HG02884 (cell line): ENCODE data around the gene RHAG.
"Not testable (repeated sequence)": the region's sequence is repeated elsewhere in the genome, so short reads cannot be mapped to it uniquely, and the experiment has no call there.

ENCODE experiments used
- ATAC-seq: cut with Tn5 transposase; IDR thresholded peaks from one replicate; pipeline ENCODE4 v1.9.1; 2021; ENCODE audit warnings: mild to moderate bottlenecking, moderate library complexity; ENCODE audit not compliant: unreplicated experiment

The RHAG gene

DNA sequence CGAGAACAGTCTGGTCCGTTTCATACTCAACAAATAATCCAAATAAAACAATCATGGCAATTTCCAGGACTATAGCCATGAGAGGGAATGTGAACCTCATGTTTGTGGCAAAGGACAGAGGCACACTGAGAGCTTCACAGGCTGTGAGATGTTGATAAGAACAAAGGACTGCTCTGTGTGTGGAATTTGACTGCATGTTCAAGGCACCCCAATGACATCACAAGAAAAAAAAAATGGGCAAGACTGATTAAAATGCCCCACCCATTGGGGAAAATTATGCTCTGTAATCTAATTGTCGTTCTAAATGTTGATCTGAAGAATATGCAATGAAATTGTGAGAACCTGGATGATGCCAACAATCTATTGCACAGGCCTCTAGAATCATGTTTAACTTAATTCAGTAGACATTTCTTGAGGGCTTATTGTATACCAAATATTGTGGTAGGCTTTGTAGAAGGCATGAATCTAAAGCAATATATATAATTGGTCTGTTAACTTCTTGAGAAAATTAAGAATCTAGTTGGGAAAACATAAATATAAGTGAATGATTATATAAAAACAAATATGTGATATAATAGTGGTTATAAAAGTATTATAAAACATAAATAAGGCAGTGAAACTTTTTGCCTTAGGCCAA lies at the start of gene RHAG:
Gene RHAG, minus strand, starts transcription at position 127 of the 637 bp plus-strand sequence. Its CDS starts 27 bp downstream, at position 100.
- no peak for ATAC-seq

DNA sequence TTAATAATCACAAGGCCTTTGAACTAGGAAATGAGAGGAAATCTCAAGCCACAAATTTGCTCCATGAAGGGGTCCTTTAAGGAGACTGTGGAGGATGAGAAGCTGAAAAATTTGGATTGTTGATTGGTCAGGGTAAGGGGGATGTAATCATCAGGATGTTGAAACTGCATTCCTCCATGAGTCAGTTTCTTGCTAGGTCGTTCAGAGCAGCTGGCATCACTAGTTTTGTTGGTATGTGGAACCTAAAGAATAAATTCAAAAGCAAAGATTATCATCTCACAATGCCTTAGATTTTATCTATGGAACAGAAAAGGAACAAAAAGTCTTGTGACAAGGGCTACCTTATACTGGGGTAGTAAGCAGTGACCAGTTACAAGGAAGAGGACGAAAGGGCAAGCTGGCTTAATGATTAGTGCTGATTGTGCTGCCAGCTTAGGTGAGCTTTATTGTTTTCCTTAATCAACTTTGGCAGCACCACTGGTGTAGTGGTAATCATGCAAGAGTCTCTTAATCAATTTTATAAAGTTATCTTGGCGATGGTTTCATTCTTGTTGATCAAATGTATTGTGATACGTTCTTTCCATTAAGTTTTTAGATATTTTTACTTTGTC lies 40.1 kb upstream of the RHAG start:
- no peak for ATAC-seq

DNA sequence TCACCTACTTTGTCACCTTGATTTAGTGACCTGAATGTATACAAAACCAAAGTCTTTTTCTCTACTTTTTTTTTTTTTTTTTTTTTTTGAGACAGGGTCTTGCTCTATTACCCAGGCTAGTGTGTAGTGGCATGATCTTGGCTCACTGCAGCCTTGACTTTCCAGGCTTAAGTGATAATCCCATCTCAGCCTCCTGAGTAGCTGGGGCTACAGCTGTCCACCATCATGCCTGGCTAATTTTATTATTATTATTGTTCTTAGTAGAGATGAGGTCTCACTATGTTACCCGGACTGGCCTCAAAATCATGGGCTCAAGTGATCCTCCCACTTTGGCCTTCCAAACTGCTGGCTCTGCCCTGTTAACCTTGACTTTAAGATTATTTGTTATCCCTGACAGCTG lies 39.2 kb upstream of the RHAG start:
- no peak for ATAC-seq

DNA sequence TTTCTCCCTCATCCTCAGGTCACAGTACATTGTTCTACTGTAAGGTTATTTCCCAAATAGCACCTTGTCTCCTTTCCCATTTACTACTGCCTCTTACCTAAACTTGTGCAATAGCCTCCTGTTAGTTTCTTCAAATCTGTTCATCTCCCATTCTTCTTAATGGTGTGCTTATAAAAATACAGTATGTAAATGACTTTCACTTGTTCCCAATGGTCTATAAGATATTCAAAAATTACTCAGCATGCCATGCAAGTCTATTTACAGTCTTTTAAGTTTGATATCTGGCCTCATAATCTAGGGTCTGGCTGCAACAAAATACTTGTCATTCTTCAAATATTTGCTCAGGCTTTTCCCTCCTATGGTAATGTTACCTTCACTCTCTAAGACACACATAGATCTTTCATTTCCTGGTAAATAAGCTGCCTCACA lies 31.5 kb upstream of the RHAG start:
- ATAC-seq: no peak

DNA sequence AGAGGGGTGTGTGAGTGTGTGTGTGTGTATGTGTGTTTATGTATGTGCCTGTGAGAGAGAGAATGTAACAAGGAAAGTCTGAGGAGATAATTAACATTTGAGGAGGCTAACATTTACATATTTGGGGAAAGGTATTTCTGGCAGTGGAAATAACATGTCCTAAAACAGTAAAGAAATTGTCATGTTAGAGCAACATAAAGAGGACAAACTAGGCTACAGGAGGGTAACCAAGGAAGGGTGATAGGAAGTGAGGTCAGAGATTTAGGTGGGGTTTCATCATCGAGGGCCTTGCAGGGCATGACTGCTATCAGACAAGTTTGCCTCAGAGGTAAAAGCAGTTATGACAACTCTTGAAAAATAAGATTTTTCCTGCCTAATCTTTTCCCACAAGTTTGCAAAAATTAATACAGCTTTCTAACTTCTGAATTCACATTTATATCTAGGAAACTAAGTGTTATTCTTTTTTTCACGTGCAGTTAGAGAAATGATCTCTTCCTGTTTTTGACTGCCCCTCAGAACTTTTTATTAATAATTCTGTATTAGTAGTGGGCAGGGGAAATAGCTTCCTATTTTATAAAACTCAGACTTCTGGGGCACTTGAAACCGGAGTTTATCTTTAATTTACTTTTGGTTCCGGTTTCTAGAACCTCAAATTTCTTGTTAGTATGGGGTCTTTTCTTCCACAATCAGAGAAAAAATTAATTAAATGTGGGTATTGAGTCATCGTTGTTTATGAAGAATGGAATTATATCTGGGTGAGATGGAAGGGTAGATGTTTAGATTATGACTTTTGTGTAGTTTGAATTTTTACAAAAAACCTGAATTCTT lies 30.5 kb upstream of the RHAG start:
- no peak for ATAC-seq

DNA sequence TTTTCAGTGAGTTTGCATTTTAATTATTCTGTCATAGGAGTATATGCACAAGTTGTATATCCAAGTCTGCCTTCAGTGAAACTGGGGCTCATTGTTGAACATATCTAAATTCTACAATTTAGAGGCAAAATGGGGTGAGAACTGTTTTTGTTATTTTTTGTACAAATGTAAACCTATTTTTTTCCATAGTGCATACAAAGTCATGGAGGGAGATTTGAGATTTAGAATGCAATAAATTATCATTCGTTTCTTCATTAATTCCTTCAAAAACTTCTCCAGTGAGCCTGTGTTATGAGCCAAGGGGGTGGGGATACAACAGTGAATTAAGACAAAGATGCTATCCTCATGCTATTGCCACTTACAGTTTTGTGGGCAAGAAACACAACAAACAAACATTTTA lies 29.8 kb upstream of the RHAG start:
- ATAC-seq: no peak

DNA sequence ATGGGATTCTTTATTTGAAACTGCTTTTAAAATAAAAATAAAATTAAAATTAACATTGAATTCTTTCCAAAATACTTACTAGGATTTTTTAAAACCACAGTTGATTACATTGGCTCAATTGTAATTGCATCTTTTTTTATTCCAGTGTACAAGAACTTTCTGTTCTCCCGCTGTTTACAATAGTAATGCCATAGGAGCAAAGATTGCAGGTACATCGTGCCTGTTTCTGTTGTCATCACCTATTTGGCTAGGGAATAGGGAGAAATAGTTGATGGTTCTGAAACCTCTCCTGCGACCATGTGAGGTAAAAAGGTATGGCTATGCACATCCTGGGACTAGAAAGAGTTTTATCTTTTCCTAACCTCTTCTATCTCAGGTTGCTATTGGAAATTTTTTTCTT lies 28.2 kb upstream of the RHAG start:
- ATAC-seq: no peak

DNA sequence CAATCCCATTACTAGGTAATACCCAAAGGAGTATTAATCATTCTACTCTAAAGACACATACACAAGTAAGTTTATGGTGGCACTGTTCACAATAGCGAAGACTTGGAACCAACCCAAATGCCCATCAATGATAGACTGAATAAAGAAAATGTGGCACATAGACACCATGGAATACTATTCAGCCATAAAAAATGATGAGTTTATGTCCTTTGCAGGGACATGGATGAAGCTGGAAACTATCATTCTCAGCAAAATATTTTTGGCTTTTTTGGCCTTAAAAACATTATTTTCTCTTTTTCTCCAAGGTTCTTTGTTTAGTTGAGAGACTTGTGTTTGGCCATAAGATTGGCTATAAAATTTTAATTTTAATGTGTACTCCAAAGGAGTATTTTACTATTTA lies 27.4 kb upstream of the RHAG start:
- ATAC-seq: not testable (repeated sequence)

DNA sequence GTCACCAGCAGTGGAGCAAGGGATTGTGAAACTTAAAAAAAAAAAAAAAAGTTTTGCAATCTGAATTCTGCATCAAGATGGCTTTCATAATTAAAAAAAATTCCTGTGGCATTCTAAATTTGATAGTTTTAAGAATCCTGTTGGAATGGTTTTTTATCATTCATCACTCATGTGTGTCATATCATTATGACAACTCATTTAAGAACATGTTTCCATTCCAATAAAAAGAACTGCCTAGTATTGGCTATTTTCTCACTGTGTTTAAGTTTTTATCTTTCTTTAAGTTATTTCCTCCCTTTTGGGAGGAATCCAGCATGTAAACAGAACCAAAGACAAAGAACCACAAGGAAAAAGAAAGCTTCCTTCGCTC lies 26.2 kb upstream of the RHAG start:
- ATAC-seq: no peak

DNA sequence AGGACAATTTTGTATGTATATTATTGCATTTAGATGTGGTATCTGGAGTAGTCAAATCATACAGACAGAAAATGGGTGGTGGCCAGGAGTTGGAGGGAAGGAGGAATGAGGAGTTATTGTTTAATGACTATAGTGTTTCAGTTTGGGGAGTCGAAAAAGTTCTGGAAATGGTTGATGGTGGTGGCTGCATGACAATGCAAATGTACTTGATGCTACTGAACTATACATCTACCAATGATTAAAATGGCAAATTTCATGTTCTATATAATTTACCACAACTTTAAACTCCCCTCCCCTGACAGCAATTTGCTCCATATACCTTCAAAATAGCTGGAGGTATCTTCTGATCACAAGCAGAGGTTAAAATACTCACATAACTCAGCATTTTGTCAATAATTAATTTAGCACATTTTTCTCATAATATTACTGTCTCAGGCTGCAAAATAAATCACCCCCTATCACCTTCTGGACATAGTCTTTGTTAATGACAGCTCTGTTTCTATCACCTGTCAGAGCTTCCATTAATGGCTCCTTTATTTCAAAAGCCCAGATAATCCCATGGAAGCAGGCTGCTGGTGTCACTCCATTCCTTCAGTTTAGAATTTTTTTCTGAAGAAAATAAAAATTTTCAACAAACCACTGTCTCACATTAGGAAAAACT lies 25.7 kb upstream of the RHAG start:
- ATAC-seq: no peak

DNA sequence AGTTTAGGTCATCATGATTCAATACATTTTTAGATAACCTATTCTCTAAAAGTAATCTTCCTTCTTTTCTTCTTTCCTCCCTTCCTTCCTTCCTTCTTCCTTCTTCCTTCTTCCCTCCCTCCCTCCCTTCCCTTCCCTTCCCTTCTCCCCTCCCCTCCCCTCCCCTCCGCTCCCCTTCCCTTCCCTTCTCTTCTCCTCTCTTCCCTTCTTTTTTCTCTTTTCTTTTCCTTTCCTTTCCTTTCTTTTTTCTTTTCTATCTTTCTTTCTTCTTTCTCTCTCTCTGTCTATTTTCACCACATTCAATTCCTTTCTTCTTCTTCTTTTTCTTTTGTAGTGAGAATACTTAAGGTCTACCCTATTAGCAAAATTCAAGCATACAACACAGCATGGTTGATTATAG lies 17.3 kb upstream of the RHAG start:
- ATAC-seq: no peak

DNA sequence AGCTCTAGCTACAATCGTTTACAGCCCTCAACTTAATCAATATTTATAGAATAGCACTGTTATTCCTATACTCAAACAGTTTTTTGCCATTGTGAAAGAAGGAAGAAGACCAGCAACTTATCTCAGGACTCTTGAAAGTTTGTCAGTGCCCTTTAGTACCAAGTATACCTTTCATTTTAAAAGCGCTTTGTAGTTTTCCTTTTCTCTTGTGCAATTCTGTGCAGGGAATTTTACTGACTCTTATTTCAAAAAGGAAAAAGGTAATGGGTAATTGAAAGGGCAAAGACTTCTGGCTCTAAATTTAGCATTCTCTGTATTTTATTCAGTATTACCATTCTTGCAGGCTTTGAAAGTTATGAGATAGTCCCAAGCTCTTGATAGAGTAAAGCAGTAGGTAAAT lies 16.8 kb upstream of the RHAG start:
- ATAC-seq: no peak

DNA sequence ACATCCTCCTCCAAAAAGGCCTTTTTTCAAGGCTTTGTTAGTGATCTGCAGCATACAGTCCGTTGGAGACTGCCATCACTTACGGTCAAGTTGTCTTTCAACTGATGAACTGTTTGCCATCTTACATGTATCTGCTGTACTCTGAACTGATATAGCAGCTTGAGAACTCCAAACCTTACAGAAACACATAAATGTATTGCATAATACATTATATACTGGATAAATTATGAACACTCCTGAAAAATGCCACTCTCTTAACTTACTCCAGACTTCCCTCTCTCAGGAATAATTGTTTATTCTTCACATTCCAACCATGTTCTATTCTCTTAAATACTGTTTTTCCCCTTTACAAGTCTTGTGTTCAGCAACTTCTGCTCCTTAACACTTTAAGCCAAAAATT lies 14.6 kb upstream of the RHAG start:
- ATAC-seq: no peak

DNA sequence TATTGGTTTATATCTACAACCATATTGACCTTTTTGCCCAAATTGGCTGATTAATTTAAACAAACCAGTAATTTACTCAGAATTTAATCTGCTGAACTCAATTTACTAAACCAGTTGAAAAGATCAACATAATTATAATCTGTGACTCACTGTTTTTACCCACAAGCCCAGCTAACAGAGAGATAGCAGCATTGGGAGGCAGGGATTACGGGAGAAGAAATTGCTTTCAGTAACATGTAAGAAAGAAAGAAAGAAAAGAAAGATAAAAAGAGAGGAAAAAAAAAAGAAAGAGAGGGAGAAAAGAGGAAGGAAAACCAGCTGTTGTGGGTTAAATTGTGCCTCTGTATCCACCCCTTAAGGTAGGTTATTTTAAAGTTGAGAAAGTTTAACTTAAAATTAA lies 13.3 kb upstream of the RHAG start:
- no peak for ATAC-seq

DNA sequence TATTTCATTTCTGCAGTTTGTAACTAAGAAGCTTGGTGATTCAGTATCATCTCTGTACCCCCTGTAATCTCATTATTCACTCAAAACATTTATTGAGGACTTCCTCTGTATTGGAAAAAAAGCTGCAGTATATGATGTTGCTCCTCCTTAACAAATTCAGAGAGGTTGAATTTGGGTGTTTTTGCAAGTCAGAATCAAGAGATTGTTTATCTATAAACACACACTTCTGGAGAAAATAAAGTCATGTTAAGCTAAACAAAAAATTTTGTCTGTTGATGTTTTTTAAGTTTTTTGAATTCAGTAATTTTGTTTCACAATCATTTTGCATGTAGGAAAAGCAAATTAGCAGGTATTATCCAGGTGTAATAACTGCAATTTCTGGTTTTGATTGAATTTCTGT lies 11.4 kb upstream of the RHAG start:
- ATAC-seq: no peak

DNA sequence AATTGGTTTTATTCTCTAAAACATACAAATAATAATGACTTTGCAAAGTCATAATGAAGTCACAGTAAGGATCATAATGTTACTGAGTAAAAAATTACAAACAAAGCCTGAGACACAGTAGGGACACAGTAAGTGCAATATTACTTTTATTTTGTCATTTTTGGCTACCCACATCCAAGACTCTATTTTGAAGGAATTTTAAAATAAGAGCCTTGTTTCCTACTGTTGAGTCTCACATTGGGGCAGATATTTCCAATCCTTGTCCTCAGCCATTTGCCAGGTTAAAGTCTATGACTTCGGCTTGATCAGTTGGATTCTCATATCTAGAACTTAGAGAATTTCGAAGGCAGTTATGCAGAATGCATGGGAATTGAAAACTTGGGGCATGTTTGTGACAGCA lies 10.8 kb upstream of the RHAG start:
- no peak for ATAC-seq

DNA sequence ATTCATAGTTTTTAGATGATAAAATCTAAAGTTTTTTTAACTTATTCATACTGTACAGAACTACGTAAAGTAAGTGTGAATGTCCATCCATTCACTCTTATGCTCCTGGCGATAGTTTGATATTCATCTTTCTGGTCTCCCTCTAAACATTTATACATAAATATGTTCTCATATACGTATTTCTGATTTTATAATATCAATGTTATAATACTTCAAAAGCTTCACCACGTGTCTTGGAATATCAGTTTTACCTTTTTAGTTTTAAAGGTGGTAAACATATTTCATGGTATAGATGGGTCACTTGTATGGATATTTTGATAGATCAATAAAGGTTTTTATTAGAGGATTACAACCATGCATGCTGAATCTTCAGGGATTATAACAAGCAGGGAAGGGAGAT lies 10.3 kb upstream of the RHAG start:
- ATAC-seq: no peak

DNA sequence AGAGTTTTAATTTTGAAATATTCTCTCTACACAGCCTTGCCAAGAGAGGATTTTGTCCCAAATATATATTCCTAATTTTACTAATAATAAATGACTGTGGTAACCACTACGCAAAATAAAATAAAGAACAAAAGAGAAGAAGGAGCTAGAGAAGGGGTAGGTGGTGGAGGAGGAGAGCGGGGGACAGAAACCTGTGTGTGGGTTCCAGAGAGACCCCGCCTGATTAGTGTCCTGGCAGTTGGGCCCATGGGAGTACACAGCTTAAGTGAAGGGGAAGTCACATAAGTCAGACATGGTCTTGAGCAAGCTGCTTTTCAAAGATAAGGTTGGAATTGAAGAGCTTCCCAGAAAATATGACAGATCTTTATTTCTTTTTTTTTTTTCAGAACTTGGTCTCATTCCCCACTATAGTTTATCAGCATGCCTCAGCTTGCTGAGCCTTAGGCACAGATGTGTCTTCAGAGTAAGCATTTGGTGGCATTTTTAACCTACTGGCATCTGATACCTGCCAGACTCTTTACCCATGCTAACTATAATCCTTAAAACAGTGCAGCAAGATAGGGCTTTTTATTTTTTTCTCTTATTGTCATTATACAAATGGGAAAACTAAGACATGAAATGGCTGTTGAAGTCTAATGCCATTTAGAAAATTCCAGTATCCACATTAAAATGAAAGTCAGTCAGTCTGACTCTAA lies 9.6 kb upstream of the RHAG start:
- ATAC-seq: no peak

DNA sequence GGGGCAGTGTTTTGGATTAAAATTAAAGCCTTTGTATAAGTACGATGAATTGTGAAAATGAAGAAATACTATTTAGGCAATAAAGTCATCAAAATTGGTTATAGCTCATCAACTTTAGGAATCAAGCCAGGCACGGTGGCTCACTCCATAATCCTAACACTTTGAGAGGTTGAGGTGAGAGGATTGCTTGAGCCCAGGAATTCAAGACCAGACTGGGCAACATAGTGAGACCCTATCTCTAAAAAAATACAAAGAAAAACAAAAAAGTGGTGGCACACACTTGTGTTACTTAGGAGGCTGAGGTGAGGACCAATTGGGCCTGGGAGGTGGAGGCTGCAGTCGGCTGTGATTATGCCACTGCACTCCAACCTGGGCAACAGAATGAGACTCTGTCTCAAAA lies 8.5 kb upstream of the RHAG start:
- ATAC-seq: no peak

DNA sequence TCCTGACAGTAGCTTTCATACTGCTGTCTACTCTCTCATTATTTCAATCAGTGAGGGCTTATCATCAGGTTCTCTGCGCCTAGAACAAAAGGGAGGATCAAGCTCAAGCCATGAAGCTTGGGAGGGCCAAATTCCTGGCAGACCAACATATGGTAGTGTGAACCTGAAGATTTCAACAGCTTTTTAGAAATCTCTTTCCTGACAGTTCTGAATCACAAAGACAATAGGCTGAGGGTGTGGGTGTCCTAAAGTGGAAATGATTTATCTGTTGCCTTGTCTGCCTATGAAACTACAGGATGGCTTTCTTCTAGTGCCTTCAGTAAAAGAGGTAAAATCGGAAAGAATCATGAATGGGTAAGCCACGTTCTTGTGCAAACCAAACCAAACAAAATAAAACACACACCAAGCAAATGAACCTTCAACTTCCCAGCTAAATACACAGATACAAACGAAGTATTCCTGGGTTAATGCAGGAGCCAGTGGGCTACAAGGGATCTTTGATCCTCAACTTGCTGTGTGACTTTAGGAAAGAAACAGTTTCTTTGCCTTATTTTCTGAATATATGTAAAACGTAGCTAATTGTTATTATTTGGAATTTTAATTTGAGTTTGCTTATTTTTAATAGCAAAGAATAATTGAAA lies 2.7 kb upstream of the RHAG start:
- ATAC-seq: no peak

DNA sequence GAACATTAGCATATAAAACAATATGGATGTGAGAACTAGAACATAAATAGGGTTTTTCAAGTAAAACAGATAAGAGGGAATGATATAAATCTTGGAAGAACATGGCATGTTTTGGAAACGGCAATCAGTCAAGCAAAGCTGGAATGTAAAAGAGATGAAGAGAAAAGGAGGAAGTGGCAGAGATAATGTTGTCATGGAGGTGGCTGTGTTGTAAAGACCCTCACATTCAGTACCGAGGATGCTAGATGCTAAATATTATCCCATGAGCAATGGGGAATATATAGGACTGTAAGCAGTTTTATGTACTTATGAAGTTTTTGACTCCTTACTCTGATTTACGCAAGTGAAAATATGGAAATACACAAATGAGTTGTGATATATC lies 702 bp upstream of the RHAG start:
- ATAC-seq: no peak
